ENCODE measurements around the gene TBC1D8.

Gene TBC1D8

DNA sequence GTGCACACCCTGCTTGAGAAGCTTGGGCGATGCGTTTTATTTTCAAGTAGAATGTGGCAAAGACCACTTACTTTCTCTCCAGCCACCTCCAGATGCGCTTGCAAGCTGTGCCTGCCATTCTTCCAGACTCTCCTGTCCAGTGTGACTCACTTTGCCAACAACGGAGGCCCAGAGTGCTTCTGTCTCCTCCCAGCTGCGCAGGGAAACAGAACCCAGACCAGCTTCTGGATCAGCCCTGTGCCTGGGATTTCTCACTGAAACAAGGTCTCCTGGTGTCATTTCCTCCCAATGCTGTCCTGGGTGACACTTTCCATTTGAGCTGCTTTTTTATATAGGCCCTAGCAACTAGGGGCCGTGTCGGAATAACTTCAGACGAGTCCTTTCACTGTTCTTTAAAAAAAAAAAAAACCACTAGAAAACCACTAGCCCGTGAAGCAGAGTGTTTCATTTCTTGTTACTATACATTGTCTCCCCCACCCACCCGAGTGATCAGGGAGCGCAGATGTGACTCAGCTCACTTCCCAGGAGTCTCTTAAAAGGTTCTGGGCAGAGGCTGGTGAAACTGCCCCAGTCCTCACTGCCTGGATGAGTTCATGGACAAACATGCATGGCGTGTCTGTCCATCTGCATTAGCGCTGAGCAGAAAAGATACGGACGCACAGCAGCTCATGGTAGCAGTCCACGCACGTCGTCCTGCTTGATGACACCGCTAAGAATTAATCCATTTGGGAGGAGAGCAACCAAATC lies 174.4 kb downstream of the TBC1D8 start:
- DNase-seq (ENCODE audit: low spot score), result no peak

DNA sequence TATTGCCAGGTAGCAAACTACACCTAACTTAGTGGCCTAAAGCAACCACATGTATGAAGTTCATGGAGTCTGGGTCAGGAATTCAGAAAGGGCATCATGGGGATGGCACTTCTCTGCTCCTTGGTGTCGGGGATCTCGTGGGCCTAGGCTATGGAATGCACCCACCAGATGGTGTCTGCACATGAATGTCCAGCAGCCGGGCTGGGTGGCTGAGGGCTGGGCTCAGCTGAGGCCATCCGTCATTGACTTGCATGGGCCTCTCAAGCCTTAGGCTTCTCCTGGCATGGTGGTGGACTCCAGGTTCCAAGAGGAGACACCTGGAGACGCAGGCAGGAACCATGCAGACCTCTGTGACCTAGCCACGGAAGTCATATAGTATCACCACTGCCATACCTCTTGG lies 175.1 kb downstream of the TBC1D8 start:
- no peak for DNase-seq (ENCODE audit: low spot score)

DNA sequence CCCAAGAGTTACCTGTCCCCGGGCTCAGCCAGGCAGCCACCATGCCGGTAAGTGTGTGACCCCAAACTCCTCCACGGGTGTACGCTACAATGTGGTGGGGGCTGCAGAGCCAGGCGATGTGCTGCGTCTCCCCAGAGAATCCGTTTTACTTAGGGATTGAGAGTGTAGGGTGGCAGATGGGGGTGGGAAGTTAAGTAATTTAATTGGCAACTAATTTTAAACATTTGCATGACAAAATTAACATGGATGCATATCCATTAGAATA lies 175.7 kb downstream of the TBC1D8 start:
- DNase-seq (ENCODE audit: low spot score), result no peak

GRCh38 chr2:100974712-100975520 lies 176.3 kb downstream of the TBC1D8 start:
- no peak for DNase-seq (ENCODE audit: low spot score)

DNA sequence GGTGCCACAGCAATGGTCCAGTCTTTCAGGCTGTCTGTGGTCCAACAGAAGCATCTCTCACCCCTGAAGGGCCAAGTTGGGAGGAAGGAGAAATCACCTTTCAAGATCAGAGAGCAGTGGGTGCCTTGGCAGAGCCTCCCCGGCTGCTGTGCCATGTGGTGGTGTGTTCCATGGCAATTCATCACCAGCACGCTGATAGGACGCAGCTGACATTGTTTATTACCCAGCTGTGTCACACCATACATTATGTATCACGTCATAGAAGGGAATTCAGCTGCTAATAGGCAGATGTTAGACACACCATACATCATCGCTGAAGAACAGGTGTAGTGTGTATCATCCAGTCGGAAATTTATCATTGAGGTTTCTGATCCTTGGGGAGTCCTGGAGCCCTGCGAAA lies 178.7 kb downstream of the TBC1D8 start:
- DNase-seq (ENCODE audit: low spot score), result no peak

DNA sequence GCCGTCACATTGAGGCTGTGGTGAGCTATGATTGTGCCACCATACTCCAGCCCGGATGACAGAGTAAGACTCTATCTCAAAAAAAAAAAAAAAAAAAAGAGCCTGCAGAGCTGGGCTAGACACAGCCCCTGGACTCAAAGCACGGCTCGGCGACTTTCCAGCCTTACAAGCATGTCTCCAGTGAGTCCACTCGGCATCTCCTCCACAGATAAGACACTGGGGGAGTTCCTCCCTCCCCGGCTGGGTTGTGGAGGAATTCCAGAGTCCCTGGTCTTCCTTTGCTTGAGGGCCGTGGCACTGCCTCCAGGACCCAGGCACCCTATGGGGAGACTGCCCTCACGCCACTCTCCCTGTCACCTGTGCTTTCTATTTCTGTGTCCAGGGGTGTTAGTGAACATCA lies 180.0 kb downstream of the TBC1D8 start:
- no peak for DNase-seq (ENCODE audit: low spot score)

DNA sequence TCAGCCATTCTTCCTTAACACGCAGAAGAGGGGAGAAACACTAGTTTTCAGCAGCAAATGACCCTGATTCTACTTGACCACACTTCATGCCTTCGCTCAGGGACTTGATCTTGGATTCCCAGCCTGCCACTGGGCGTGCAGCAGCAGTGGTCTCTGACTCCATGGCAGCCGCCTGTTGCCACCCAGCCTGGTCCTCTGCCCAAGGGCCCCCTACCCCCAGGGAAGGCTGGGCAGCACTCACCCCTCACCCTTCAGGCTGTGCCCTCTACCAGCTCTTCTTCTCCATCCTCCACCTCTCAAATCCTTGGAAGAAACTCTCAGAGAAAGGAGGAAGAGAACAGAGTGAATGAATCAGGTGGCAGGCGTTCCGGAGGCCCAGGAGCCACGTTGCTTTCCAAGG lies 181.2 kb downstream of the TBC1D8 start:
- no peak for DNase-seq (ENCODE audit: low spot score)

DNA sequence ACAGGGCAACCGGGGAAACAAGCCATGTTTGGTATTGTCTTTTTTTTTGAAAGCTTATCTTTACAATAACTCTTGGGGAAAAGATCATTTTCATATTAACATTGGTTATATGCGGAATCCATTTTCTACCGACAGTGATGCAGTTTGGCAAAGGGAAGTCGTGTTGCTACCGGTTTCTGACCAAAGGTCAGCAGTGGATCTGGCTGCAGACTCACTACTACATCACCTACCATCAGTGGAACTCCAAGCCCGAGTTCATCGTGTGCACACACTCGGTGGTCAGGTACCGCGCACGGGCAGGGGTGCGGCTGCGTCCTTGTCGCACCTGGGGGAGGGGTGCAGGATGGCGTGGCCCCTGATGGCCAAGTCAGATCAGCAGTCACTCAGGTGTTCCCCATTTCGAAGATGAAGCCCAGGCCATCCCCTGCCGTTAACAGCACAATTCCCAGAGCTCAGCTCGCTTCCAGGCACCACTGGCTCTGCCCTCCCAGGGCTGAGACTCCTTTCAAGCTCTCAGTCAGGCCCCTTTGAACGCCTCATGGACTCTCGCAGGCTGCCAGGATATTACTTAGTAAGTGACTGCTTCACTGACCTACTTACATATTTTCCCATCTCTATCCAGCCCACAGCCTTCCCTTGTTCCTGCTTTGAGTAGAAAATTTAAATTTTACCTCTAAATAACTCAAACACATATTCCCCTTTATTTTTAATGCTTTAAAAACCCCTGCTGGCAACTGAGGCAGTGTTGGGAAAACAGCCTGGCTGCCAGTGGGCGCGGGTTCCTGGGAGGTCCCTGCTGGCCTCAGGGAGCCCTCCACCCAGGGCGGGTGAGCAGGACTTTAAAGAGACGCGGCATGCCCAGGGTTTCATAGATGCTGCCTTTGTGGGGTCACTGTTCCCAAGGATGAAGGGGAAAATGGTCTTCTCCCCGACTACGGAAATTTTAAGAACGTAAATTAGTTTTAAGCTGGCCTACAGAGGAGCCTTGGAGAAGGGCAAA lies 182.7 kb downstream of the TBC1D8 start:
- no peak for DNase-seq (ENCODE audit: low spot score)

DNA sequence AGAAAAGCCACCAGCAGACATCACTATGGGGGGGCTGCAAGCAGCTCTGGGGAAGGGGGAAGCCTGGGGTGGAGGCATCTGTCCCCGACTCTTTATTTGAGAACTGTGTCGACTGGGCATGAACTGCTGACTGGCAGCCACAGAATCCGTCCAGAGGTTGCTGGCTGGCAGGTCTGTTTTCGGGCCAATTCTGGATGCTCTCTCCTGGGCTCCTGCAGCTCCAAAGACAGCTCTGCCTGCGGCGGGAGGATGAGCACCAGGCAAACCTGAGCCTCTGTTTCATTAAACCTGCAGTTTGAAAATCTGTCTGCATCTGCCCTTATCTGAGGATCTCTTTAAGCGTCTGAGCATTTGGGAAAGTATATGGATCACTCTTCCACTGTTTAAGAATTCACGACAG lies 183.5 kb downstream of the TBC1D8 start:
- DNase-seq (ENCODE audit: low spot score), result no peak

DNA sequence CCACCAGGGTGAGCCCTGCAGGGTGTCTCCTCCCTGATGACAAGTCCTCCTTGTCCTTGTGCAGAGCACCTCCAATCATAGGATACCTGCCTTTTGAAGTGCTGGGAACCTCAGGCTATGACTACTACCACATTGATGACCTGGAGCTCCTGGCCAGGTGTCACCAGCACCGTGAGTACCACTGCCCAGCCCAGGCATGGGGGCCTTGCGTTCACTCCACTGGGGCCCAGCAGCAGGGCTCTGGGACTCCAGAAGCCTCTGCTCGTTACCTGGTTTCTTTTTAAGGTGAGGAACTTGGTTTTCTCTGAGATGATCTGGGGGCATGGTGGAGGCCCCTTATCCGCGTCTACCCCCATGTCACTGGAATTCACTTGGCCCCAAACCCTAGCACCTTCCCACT lies 185.6 kb downstream of the TBC1D8 start:
- no peak for DNase-seq (ENCODE audit: low spot score)

DNA sequence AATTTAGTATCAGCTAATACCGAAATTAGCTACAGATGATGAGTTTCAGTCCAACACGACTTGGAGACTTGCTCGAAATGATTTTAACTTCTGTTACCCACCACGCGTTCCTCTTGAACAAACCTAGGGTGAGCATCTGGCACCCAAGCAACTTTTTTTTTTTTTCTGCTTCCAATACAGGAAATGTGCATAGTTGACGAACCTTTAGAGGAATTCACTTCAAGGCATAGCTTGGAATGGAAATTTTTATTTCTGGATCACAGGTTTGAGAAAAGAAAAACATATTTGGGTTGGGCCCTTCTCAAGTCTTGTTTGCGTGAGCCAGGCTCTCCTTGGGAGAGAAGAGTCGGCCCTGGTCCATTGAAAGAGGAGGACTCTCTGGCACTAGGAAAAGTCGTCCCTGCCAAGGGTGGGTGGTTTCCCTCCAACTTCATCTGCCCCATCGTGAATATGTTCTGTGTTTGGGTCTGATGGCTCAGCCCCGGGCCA lies 186.5 kb downstream of the TBC1D8 start:
- no peak for DNase-seq (ENCODE audit: low spot score)

GRCh38 chr2:100964222-100964621 lies 187.0 kb downstream of the TBC1D8 start:
- DNase-seq (ENCODE audit: low spot score), result no peak

DNA sequence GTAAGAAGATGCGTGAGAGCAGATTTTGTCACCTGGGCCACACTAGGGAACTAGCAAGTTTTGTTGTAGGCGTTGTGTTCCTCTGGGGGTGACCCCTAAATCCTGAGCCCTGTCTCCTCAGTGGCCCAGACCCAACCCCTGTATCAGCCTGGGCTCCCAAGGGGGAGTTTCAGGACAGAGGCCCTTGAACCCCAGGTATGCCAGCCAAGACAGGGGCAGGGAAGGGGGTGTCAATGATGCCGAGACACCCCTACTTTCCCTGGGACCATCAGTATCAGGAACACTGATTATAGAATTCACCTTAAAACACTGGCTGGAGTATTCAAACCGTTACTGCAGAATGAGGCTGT lies 188.2 kb downstream of the TBC1D8 start:
- no peak for DNase-seq (ENCODE audit: low spot score)

GRCh38 chr2:100962366-100963025 lies 188.7 kb downstream of the TBC1D8 start:
- no peak for DNase-seq (ENCODE audit: low spot score)

DNA sequence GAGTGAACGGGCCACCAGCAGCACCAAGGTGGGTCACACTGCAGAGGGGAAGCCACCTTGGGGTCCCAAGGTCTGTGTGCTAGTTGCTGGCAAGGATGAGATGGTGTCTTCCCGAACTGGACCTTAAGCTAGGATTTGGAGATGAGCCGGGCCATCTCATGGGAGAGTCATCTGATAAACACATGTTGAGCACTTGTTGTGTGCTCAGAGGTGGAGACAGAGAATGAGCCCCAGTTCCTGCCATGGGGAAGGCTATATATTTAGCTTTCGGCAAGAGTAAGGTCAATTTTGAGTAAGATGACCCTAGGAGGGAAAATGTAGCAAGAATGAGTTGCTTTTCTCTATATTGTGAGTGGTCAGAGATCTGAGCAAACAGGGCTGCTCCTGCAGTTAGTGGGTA lies 190.5 kb downstream of the TBC1D8 start:
- no peak for DNase-seq (ENCODE audit: low spot score)

DNA sequence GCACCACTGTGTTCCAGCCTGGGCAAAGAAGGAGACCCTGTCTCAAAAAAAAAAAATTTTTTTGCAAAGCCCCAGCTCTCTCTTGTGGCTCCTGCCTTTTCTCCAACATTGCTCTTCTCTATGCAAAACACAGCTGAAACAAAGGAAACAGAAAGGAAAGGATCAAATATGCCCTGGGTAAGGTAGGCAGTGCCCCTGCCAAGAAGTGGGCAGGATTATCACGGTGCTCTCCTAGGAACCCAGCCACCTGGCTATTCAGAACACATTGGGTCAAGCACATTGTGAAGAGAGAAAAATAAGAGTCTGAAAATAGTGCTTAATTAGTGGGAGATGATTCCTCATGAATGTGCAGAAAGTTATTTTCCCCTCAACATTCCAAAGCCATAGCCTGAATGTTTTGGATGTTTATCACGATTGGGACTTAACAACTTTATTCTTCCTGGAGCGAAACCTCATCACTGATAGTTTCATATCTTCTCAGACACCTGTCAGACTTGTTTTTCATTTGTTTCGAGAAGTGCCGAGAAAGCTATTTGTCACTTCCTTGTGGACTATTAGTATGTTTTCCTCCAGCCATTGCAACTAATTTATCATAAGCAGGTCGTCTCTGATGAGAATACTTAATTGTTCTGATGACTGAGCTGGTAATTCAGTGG lies 191.8 kb downstream of the TBC1D8 start:
- DNase-seq (ENCODE audit: low spot score), result no peak

GRCh38 chr2:100957996-100958653 lies 193.1 kb downstream of the TBC1D8 start:
- peak; percentile 28 for DNase-seq (ENCODE audit: low spot score)

All from Ammon's horn (tissue), 1 donor.